Karpas-422 (cell line): ENCODE data around the gene DCTN2. TPM values are rescaled to one million over a fixed set of nuclear protein-coding genes. Genes with fewer than 3 reads are reported as not detected.

Experiments used
- DNase-seq: peaks from one replicate; pipeline ENCODE4 v3.0.0-alpha.2; 2015
- H2AFZ ChIP-seq: fragments of 200-600 bp; sonication (generic); 2 replicates; pipeline ENCODE4 v1.6.1; 2014; ENCODE audit warnings: antibody characterized with exemption, low read length, mixed read lengths
- H3K27ac ChIP-seq: fragments of 200-600 bp; sonication (generic); 2 replicates; pipeline ENCODE4 v1.5.1; 2014; ENCODE audit warnings: mild to moderate bottlenecking, low read length, moderate library complexity
- H3K27me3 ChIP-seq: fragments of 200-600 bp; sonication (generic); 2 replicates; pipeline ENCODE4 v1.6.1; 2014; ENCODE audit warnings: low read length, mixed read lengths
- H3K36me3 ChIP-seq: fragments of 200-600 bp; sonication (generic); 2 replicates; pipeline ENCODE4 v1.6.1; 2014; ENCODE audit warnings: low read length, mixed read lengths; ENCODE audit not compliant: insufficient read depth
- H3K4me1 ChIP-seq: fragments of 200-600 bp; sonication (generic); 2 replicates; pipeline ENCODE4 v1.6.1; 2014; ENCODE audit warnings: mild to moderate bottlenecking, low read length, mixed read lengths
- H3K4me2 ChIP-seq: fragments of 200-600 bp; sonication (generic); 2 replicates; pipeline ENCODE4 v1.6.1; 2014; ENCODE audit warnings: low read length, low read depth, mild to moderate bottlenecking; ENCODE audit not compliant: poor library complexity, severe bottlenecking
- H3K4me3 ChIP-seq: fragments of 200-600 bp; sonication (generic); 2 replicates; pipeline ENCODE4 v1.5.1; 2014; ENCODE audit warnings: mild to moderate bottlenecking, antibody characterized with exemption, low read length, mixed read lengths
- H3K79me2 ChIP-seq: fragments of 200-600 bp; sonication (generic); 2 replicates; pipeline ENCODE4 v1.6.1; 2014; ENCODE audit warnings: mild to moderate bottlenecking, low read length, mixed read lengths
- H3K9ac ChIP-seq: fragments of 200-600 bp; sonication (generic); 2 replicates; pipeline ENCODE4 v1.6.0; 2014; ENCODE audit warnings: low read length
- H3K9me2 ChIP-seq: fragments of 200-600 bp; sonication (generic), shearing (Covaris generic); replicated peaks from 2 replicates; pipeline ENCODE4 v1.6.0; 2014; ENCODE audit warnings: mild to moderate bottlenecking, low read length, moderate library complexity; ENCODE audit not compliant: insufficient read depth
- H3K9me3 ChIP-seq: fragments of 300-700, 200-600 bp; sonication (generic); 2 replicates; pipeline ENCODE4 v1.6.1; 2014; ENCODE audit warnings: low read length, mixed read lengths
- H4K20me1 ChIP-seq: fragments of 200-600 bp; sonication (generic); 2 replicates; pipeline ENCODE4 v1.6.1; 2014; ENCODE audit warnings: mild to moderate bottlenecking, antibody characterized with exemption, low read length, low read depth; ENCODE audit not compliant: insufficient read depth
- small RNA-seq: library from RNA; depleted of rRNA; stranded (forward); fragments of <200 nt; gene quantifications from one replicate; pipeline ENCODE3, GENCODE V24; 2014
- total RNA-seq: library from RNA; depleted of rRNA; stranded (reverse); fragments of >200 nt; shearing (Covaris generic); gene quantifications from 2 replicates; pipeline ENCODE4 v1.2.3, GENCODE V29; 2014; ENCODE audit warnings: low replicate concordance; rRNA removed

The DCTN2 gene
- total RNA-seq, 1 experiment from 2014 or later = 77.9 TPM

GRCh38 chr12:57487055-57487596 is 59.9 kb downstream of the DCTN2 start:
- Histone ChIP-seq H3K27ac (no peak overlapping the region), H3K9ac (0 out of 2 replicates have a peak overlapping the region, but pooled peaks have one; percentile 5), H4K20me1 (peaks cover 8% of the 10 kb centered on the region; the same call in 1 of the 2 replicates), H2AFZ (0 out of 2 replicates have a peak overlapping the region, but pooled peaks have one; percentile 21), H3K79me2 (peaks cover 26% of the 10 kb centered on the region), H3K27me3 (no peaks in the 10 kb centered on the region), H3K4me1 (peaks cover 14% of the 10 kb centered on the region), H3K36me3 (peaks cover 27% of the 10 kb centered on the region), H3K4me3 (peak overlapping the region; percentile 41; the same call in 1 of the 2 replicates), H3K9me2 (no peaks in the 10 kb centered on the region), H3K9me3 (no peaks in the 10 kb centered on the region), H3K4me2 (peak overlapping the region; percentile 33)
- DNase-seq = no peak

- no peak overlapping the region for H3K4me3 ChIP-seq
- no peaks in the 10 kb centered on the region for H3K9me3 ChIP-seq
- no peak overlapping the region for H3K27ac ChIP-seq
- peaks cover 14% of the 10 kb centered on the region for H3K4me1 ChIP-seq
- no peak overlapping the region for H3K9ac ChIP-seq
- no peak overlapping the region for H3K4me2 ChIP-seq
- DNase-seq = no peak
- peaks cover 8% of the 10 kb centered on the region; the same call in 1 of the 2 replicates for H4K20me1 ChIP-seq
- H3K36me3 ChIP-seq = peaks cover 18% of the 10 kb centered on the region
- H3K9me2 ChIP-seq = no peaks in the 10 kb centered on the region
- peaks cover 26% of the 10 kb centered on the region for H3K79me2 ChIP-seq
- H3K27me3 ChIP-seq = no peaks in the 10 kb centered on the region
- peak overlapping the region; percentile 8; the same call in 1 of the 2 replicates for H2AFZ ChIP-seq
Observed at GRCh38 chr12:57485695-57486094, 61.3 kb downstream of the DCTN2 start.

- Histone ChIP-seq H3K4me2 (no peak overlapping the region), H3K9me2 (no peaks in the 10 kb centered on the region), H3K9me3 (no peaks in the 10 kb centered on the region), H4K20me1 (no peaks in the 10 kb centered on the region), H3K27ac (no peak overlapping the region), H3K36me3 (no peaks in the 10 kb centered on the region), H3K4me1 (peaks cover 11% of the 10 kb centered on the region), H3K9ac (no peak overlapping the region), H3K79me2 (peaks cover 6% of the 10 kb centered on the region), H2AFZ (no peak overlapping the region), H3K4me3 (no peak overlapping the region), H3K27me3 (no peaks in the 10 kb centered on the region)
- no peak for DNase-seq
Observed at GRCh38 chr12:57483466-57483865, 63.5 kb downstream of the DCTN2 start.

DNA sequence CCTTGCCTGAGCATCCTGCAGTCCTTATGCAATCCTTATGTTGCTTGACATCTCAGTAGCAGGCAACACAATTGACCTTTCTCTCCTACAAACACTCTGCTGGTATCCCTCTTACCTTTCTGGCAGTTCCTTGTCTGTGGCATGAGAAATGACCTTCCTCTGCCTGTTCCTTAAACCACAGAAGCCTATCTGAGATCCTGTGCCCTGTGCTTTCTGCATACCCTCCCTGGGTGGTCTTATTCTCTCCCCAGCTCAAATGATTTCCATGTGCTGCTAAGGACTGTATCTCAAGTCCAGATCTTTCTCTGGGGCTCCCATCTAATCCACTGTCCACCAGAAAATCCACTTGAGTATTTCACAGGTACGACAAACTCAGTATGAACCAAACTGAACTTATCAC is 65.3 kb downstream of the DCTN2 start:
- Histone ChIP-seq H3K79me2 (no peaks in the 10 kb centered on the region), H3K36me3 (no peaks in the 10 kb centered on the region), H3K27me3 (no peaks in the 10 kb centered on the region), H3K27ac (no peak overlapping the region), H3K4me2 (no peak overlapping the region), H3K9me2 (no peaks in the 10 kb centered on the region), H3K4me1 (peaks cover 21% of the 10 kb centered on the region), H2AFZ (no peak overlapping the region), H3K4me3 (no peak overlapping the region), H4K20me1 (no peaks in the 10 kb centered on the region), H3K9me3 (no peaks in the 10 kb centered on the region), H3K9ac (no peak overlapping the region)
- DNase-seq = no peak

Small RNAs within 50 kb of the gene (small RNA-seq; reads per million reads assigned to genes)
- gene MIR616 = not detected

Other genes starting within 250 kb of the DCTN2 start
- gene R3HDM2, start 116.1 kb downstream of the DCTN2 start, total RNA-seq = 31.9 and 39.0 TPM in 2 replicates
- 0.11 TPM in 1 of 2 replicates, not detected in the other for gene INHBC, start 112.4 kb downstream of the DCTN2 start, total RNA-seq
- 14.3 and 17.9 TPM in 2 replicates for gene INHBE, start 91.9 kb downstream of the DCTN2 start, total RNA-seq
- 1.9 and 9.3 TPM in 2 replicates for gene GLI1, start 87.4 kb downstream of the DCTN2 start, total RNA-seq
- 6.7 and 12.3 TPM in 2 replicates for gene ARHGAP9, start 67.3 kb downstream of the DCTN2 start, total RNA-seq
- gene MARS1, start 59.1 kb downstream of the DCTN2 start, total RNA-seq = 204 and 260 TPM in 2 replicates
- 54.3 and 73.3 TPM in 2 replicates for gene DDIT3, start 26.7 kb downstream of the DCTN2 start, total RNA-seq
- gene MBD6, start 24.4 kb downstream of the DCTN2 start, total RNA-seq = 23.5 and 32.4 TPM in 2 replicates
- gene KIF5A, start 2.9 kb upstream of the DCTN2 start, total RNA-seq = 21.5 and 24.0 TPM in 2 replicates
- gene PIP4K2C, start 44.0 kb upstream of the DCTN2 start, total RNA-seq = 9.3 and 23.9 TPM in 2 replicates
- gene DTX3, start 57.6 kb upstream of the DCTN2 start, total RNA-seq = 16.8 and 22.9 TPM in 2 replicates
- gene ARHGEF25, start 64.2 kb upstream of the DCTN2 start, total RNA-seq = 0.87 TPM in 1 of 2 replicates, not detected in the other
- gene B4GALNT1, start 86.0 kb upstream of the DCTN2 start, total RNA-seq = 0.58 and 0.63 TPM in 2 replicates
- gene OS9, start 146.9 kb upstream of the DCTN2 start, total RNA-seq = 72.6 and 120 TPM in 2 replicates
- 6.7 and 12.0 TPM in 2 replicates for gene AGAP2, start 191.6 kb upstream of the DCTN2 start, total RNA-seq
- 33.3 and 42.7 TPM in 2 replicates for gene TSPAN31, start 197.8 kb upstream of the DCTN2 start, total RNA-seq
- 154 and 164 TPM in 2 replicates for gene CDK4, start 205.1 kb upstream of the DCTN2 start, total RNA-seq
- 30.3 and 45.9 TPM in 2 replicates for gene MARCHF9, start 207.9 kb upstream of the DCTN2 start, total RNA-seq
- gene CYP27B1, start 219.9 kb upstream of the DCTN2 start, total RNA-seq = 0.86 and 3.5 TPM in 2 replicates
- 11.9 and 17.4 TPM in 2 replicates for gene METTL1, start 224.9 kb upstream of the DCTN2 start, total RNA-seq
- gene EEF1AKMT3, start 225.4 kb upstream of the DCTN2 start, total RNA-seq = 4.1 and 5.5 TPM in 2 replicates
- gene TSFM, start 235.6 kb upstream of the DCTN2 start, total RNA-seq = 40.7 and 57.1 TPM in 2 replicates